Stomach (tissue), 4 donors: ENCODE results near the gene PVALEF.

Experiments
- CTCF ChIP-seq, 7 experiments: fragments of 450-650 bp in 4 of 7; fragments of 200-600 bp in 3 of 7; sonication (generic) in 3 of 7; IDR thresholded peaks; one replicate each; pipeline ENCODE4 v1.5.1; 2016 to 2019; ENCODE audit warnings: antibody characterized with exemption in 7 of 7, control low read depth in 2 of 7, mild to moderate bottlenecking in 1 of 7
- EP300 ChIP-seq: sonication (generic); formaldehyde crosslinking; IDR thresholded peaks from one replicate; pipeline ENCODE4 v1.6.1; 2017; ENCODE audit warnings: antibody characterized with exemption
- POLR2A ChIP-seq, 4 donors: fragments of 450-650 bp; IDR thresholded peaks; one replicate each; pipeline ENCODE4 v1.6.1; 2016; ENCODE audit warnings: antibody characterized with exemption in 4 of 4, control low read depth in 2 of 4, mild to moderate bottlenecking in 1 of 4, moderate library complexity in 1 of 4

- TF ChIP-seq CTCF (IDR thresholded peaks at IDR 0.05): no peak
- TF ChIP-seq EP300: no peak
- no peak for TF ChIP-seq POLR2A (IDR thresholded peaks at IDR 0.05)
Observed at GRCh38 chr17:81134064-81134781, 31.1 kb upstream of the PVALEF start.
